22Rv1 (cell line): ENCODE data around the gene PEX11G.

ENCODE experiments used
- H3K27ac ChIP-seq: fragments of 450-650 bp; 2 replicates; pipeline ENCODE4 v1.5.1; 2017
- CTCF ChIP-seq: fragments of 450-650 bp; IDR thresholded peaks from 2 replicates; pipeline ENCODE4 v1.5.1; 2017; ENCODE audit warnings: mild to moderate bottlenecking
- ZFX ChIP-seq: fragments of 450-650 bp; IDR thresholded peaks from 2 replicates; pipeline ENCODE4 v1.6.1; 2017; ENCODE audit warnings: antibody characterized with exemption, borderline replicate concordance

The PEX11G gene

GRCh38 chr19:7529610-7530490 is 41.0 kb upstream of the PEX11G start:
- H3K27ac ChIP-seq, result no peak overlapping the region
- TF ChIP-seq ZFX, result no peak

GRCh38 chr19:7529246-7529600 is 40.4 kb upstream of the PEX11G start:
- TF ChIP-seq CTCF (no peak), ZFX (no peak)
- H3K27ac ChIP-seq, result no peak overlapping the region

- TF ChIP-seq CTCF (no peak), ZFX (no peak)
- H3K27ac ChIP-seq, result no peak overlapping the region
Observed at GRCh38 chr19:7528522-7529245, 39.8 kb upstream of the PEX11G start.

- H3K27ac ChIP-seq, result no peak overlapping the region
- no peak for TF ChIP-seq ZFX
- no peak for TF ChIP-seq CTCF
Observed at GRCh38 chr19:7528192-7528519, 39.3 kb upstream of the PEX11G start.

GRCh38 chr19:7527516-7528191 is 38.8 kb upstream of the PEX11G start:
- no peak overlapping the region for H3K27ac ChIP-seq
- TF ChIP-seq CTCF, result no peak
- TF ChIP-seq ZFX, result no peak

GRCh38 chr19:7526059-7526929 is 37.5 kb upstream of the PEX11G start:
- TF ChIP-seq ZFX (no peak), CTCF (no peak)
- H3K27ac ChIP-seq, result no peak overlapping the region
